OCI-LY1 (cell line): ENCODE data around the gene PJA2.

Source experiments
- EZH2 ChIP-seq: fragments of 200-600 bp; sonication (generic), shearing (Covaris generic); IDR thresholded peaks from 2 replicates; pipeline ENCODE4 v1.8.0; 2017; ENCODE audit warnings: borderline replicate concordance, mixed run types, mild to moderate bottlenecking, antibody characterized with exemption, low read length, moderate library complexity, mixed read lengths
- TF ChIP-seq, protein P1 (sequence below): fragments of 200-600 bp; sonication (generic), shearing (Covaris generic); IDR thresholded peaks from 2 replicates; pipeline ENCODE4 v1.5.1; 2017; ENCODE audit warnings: mild to moderate bottlenecking, antibody characterized with exemption, low read length, moderate library complexity, mixed read lengths

DNA sequence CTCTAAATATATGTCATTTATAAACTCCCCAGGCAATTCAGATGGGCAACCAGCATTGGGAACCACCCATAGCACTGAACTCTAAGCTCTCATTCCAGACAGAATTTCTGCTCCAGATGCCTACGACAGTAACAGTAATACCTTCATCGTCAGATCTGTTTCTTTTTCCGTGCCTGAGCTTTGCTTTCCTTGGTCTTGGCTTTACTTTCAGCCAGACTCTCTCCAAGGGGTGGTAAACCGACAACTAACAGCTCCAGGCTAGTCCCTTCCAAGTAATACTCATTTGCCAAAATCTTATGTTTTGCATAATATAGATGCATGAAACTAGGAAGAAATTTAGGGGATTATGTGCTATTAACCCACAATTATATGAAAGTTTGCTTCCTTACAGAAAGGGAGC is 102.3 kb downstream of the PJA2 start:
- TF ChIP-seq, protein P1, sequence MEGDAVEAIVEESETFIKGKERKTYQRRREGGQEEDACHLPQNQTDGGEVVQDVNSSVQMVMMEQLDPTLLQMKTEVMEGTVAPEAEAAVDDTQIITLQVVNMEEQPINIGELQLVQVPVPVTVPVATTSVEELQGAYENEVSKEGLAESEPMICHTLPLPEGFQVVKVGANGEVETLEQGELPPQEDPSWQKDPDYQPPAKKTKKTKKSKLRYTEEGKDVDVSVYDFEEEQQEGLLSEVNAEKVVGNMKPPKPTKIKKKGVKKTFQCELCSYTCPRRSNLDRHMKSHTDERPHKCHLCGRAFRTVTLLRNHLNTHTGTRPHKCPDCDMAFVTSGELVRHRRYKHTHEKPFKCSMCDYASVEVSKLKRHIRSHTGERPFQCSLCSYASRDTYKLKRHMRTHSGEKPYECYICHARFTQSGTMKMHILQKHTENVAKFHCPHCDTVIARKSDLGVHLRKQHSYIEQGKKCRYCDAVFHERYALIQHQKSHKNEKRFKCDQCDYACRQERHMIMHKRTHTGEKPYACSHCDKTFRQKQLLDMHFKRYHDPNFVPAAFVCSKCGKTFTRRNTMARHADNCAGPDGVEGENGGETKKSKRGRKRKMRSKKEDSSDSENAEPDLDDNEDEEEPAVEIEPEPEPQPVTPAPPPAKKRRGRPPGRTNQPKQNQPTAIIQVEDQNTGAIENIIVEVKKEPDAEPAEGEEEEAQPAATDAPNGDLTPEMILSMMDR = no peak
- TF ChIP-seq EZH2 = no peak
